Measurements from ENCODE around the gene XPC.

Gene XPC

GRCh38 chr3:14170531-14171159, 7.8 kb downstream of the XPC start:
- no peak for DNase-seq (ENCODE audit: low read depth)

- no peak for DNase-seq (ENCODE audit: low read depth)
Observed at GRCh38 chr3:14169871-14170270, 8.5 kb downstream of the XPC start.

GRCh38 chr3:14169435-14169834, 9.0 kb downstream of the XPC start:
- DNase-seq (ENCODE audit: low read depth): no peak

GRCh38 chr3:14166877-14167603, 11.4 kb downstream of the XPC start:
- DNase-seq (ENCODE audit: low read depth): no peak

- DNase-seq (ENCODE audit: low read depth): no peak
Observed at GRCh38 chr3:14162178-14162577, 16.2 kb downstream of the XPC start.

- no peak for DNase-seq (ENCODE audit: low read depth)
Observed at GRCh38 chr3:14161282-14161681, 17.1 kb downstream of the XPC start.

- DNase-seq (ENCODE audit: low read depth): no peak
Observed at GRCh38 chr3:14159426-14159825, 19.0 kb downstream of the XPC start.

GRCh38 chr3:14158370-14158769, 20.0 kb downstream of the XPC start:
- no peak for DNase-seq (ENCODE audit: low read depth)

GRCh38 chr3:14157951-14158350, 20.4 kb downstream of the XPC start:
- no peak for DNase-seq (ENCODE audit: low read depth)

GRCh38 chr3:14156843-14157561, 21.4 kb downstream of the XPC start:
- no peak for DNase-seq (ENCODE audit: low read depth)

GRCh38 chr3:14156201-14156600, 22.2 kb downstream of the XPC start:
- no peak for DNase-seq (ENCODE audit: low read depth)

GRCh38 chr3:14154895-14155440, 23.4 kb downstream of the XPC start:
- DNase-seq (ENCODE audit: low read depth): no peak

GRCh38 chr3:14154276-14154675, 24.1 kb downstream of the XPC start:
- no peak for DNase-seq (ENCODE audit: low read depth)

- DNase-seq (ENCODE audit: low read depth): no peak
Observed at GRCh38 chr3:14153663-14154062, 24.7 kb downstream of the XPC start.

- no peak for DNase-seq (ENCODE audit: low read depth)
Observed at GRCh38 chr3:14152963-14153355, 25.4 kb downstream of the XPC start.

- no peak for DNase-seq (ENCODE audit: low read depth)
Observed at GRCh38 chr3:14152233-14152962, 26.0 kb downstream of the XPC start.

- no peak for DNase-seq (ENCODE audit: low read depth)
Observed at GRCh38 chr3:14151471-14152083, 26.8 kb downstream of the XPC start.

GRCh38 chr3:14150491-14151230, 27.7 kb downstream of the XPC start:
- no peak for DNase-seq (ENCODE audit: low read depth)

- DNase-seq (ENCODE audit: low read depth): no peak
Observed at GRCh38 chr3:14150078-14150477, 28.3 kb downstream of the XPC start.

- DNase-seq (ENCODE audit: low read depth): no peak
Observed at GRCh38 chr3:14148041-14148985, 30.1 kb downstream of the XPC start.

Measured in T follicular helper cell (primary cell).